ENCODE results near the gene SNX5.

Gene SNX5

DNA sequence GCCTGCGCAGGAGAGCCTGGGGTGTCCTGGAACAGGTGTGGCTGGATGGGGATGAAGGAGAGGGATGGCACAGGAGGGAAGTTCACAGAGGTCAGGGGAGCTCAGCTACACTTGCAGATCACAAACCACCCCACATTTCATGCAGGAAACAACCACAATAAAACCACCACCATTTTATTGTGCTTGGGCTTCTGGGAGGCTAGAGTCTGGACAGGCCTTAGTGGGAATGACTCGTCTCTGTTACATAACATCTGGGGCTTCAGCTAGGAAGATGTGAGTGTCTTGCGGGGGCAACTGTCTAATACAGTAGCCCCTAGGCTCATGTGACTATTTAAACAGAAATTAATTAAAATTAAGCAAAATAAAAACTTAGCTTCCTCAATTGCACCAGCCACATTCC is 33.4 kb downstream of the SNX5 start:
- TF ChIP-seq, protein P1, sequence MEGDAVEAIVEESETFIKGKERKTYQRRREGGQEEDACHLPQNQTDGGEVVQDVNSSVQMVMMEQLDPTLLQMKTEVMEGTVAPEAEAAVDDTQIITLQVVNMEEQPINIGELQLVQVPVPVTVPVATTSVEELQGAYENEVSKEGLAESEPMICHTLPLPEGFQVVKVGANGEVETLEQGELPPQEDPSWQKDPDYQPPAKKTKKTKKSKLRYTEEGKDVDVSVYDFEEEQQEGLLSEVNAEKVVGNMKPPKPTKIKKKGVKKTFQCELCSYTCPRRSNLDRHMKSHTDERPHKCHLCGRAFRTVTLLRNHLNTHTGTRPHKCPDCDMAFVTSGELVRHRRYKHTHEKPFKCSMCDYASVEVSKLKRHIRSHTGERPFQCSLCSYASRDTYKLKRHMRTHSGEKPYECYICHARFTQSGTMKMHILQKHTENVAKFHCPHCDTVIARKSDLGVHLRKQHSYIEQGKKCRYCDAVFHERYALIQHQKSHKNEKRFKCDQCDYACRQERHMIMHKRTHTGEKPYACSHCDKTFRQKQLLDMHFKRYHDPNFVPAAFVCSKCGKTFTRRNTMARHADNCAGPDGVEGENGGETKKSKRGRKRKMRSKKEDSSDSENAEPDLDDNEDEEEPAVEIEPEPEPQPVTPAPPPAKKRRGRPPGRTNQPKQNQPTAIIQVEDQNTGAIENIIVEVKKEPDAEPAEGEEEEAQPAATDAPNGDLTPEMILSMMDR (IDR thresholded peaks at IDR 0.05; ENCODE audit: borderline replicate concordance, insufficient read depth, low read depth, low read length), result no peak
- no peak overlapping the region for H3K4me3 ChIP-seq (ENCODE audit: low read depth, low read length)

DNA sequence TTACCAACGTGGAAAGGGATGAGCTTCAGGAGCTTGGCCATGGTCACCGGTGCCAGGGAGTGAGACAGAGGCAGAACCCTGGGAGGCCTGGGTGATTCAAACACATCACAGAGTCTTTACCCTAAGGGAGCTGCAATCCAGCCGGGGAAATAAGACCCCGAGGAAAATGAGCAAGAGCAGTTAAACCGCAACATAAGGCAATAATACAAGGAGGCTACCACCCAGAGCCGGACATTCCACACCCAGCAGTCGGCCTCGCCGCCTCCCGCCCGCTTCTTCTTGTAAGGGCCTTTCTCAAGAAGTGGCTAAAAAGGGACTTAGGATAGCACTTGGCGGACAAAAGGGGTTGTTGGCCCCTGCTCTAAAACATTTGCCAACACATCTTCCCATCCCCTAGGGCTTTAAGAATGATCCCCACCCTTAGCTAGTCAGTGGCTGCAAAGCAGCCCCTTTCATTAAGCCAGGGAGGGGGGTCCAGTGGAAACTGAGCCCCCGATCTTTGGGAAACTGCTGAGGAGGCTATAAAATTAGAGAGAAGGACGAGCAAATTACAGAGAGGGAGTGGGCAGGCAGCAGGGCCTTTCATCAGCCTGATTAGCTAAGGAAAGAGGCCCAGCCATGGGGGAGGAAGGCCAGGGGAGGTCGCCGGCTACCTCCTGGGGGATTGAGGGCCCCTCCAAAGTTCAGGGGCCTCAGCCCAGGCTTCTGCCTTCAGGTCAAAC is 34.3 kb downstream of the SNX5 start:
- TF ChIP-seq, protein P1 (IDR thresholded peaks at IDR 0.05; ENCODE audit: borderline replicate concordance, insufficient read depth, low read depth, low read length), result no peak

DNA sequence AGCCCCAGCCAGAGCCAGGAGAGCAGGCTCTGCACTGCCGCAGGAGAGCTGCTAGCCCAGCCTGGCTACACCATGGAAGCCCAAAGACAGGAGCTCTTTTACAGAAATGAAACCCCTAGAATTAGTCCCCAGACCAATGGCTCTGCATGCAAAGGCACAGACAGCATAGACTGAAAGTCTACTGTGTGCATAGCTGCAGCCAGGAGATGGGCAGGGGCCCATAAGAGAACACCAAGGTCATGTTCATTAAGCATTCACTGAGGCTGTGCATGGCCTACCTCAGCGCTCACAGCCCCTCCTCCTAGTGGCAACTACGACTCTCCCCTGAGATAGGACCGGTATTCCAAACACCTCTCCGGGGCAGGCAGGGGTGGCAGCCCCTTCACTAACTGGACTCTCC is 34.9 kb downstream of the SNX5 start:
- TF ChIP-seq, protein P1 (IDR thresholded peaks at IDR 0.05; ENCODE audit: borderline replicate concordance, insufficient read depth, low read depth, low read length), result no peak
- no peak overlapping the region for H3K4me3 ChIP-seq (ENCODE audit: low read depth, low read length)

More for the DNA sequence above, 34.3 kb downstream of the SNX5 start:
- no peak overlapping the region for H3K4me3 ChIP-seq (ENCODE audit: low read depth, low read length)

DNA sequence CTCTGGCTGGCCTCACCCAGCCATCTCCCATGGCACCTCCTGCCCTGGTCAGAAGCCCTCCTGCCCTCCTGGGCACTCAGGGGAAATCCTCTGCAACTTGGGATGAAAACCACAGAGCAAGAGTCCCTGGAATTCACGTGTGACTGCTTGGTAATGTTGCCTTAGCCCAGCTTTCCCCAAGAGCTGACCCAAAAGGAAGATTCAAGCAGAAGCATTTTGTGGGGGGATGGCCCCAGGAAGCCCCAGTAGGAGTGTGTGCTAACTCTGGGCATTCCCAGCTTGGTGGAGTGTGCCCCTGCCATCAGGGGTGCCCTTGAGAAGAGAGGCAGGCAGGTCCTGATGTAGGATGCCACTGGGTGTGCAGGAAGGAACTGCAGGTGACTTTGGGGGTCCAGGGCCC is 35.5 kb downstream of the SNX5 start:
- TF ChIP-seq, protein P1 (IDR thresholded peaks at IDR 0.05; ENCODE audit: borderline replicate concordance, insufficient read depth, low read depth, low read length), result no peak
- no peak overlapping the region for H3K4me3 ChIP-seq (ENCODE audit: low read depth, low read length)

DNA sequence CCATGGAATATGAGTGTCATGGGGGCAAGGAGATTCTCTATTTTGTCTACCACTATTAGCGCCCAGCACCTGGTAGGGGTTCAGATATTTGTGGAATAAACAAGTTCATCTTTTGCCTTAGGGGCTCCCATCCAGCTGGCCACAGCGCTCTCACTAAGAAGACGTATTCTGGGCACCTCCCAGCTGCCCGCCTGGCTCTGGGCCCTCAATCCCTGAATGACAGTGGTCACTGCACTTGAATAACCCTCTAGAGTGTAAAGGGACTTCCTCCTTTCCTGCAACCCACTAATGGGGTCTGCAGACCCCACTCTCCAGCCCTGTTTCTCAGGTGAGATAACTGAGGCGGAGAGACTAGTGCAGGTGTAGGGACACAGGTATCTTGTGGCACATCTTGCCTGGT is 36.2 kb downstream of the SNX5 start:
- TF ChIP-seq, protein P1 (IDR thresholded peaks at IDR 0.05; ENCODE audit: borderline replicate concordance, insufficient read depth, low read depth, low read length), result no peak
- no peak overlapping the region for H3K4me3 ChIP-seq (ENCODE audit: low read depth, low read length)

DNA sequence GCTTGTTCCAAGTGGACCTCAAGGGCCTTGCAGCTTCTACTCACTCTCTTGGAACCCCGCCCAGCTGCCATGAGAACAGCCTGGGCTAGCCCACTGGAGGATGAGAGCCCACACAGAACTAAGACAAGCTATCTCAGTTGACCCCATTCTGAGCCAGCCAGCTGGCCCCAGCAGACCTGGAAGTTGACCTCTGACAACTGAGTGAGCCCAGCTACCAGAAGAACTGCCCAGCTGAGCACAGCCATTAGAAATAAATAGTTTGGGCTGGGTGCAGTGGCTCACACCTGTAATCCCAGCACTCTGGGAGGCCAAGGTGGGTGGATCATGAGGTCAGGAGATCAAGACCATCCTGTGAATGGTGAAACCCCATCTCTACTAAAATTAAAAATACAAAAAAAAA is 37.1 kb downstream of the SNX5 start:
- TF ChIP-seq, protein P1 (IDR thresholded peaks at IDR 0.05; ENCODE audit: borderline replicate concordance, insufficient read depth, low read depth, low read length), result no peak

DNA sequence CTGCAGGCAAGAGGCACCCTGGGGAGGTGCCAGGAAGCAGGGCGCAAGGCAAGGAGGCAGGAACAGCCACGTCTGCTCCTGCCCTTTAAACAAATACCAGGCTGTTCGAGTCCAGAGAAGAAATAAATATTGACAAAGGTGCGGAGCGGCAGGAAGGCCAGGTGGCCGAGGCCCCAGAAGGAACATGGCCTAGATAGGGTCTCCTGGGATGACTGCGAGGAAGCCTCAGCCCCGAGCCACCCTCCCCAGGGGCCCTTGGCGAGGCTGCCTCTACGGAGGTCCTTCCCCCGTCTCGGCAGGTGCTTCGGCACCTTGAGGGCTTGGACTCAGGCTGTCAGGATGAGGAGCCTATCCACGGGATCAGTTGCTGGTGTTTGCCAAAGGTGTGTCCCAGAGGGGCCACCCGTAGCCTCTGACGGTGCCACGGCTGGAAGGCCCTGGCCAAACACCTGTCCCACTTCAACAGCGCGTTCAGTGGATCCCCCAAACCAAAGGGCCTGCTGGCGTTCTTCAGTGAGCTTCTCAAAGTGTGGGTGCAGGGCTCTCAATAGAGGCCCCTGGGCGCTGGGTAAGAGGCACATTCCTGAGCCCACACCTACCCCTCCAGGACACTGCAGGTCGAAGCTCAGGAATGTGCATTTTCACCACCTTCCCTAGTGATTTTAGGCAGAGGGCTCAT is 39.8 kb downstream of the SNX5 start:
- TF ChIP-seq, protein P1 (IDR thresholded peaks at IDR 0.05; ENCODE audit: borderline replicate concordance, insufficient read depth, low read depth, low read length), result no peak
- H3K4me3 ChIP-seq (ENCODE audit: low read depth, low read length), result no peak overlapping the region

More for the DNA sequence above, 37.1 kb downstream of the SNX5 start:
- no peak overlapping the region for H3K4me3 ChIP-seq (ENCODE audit: low read depth, low read length)

All from GM12875 (cell line).